ENCODE measurements around the gene SLC6A1. TPM values are rescaled to one million over a fixed set of nuclear protein-coding genes. Genes with fewer than 3 reads are reported as not detected.

SLC6A1 gene
- total and polyA plus RNA-seq, 4 donors = 16.0 to 71.9 (median 33.8) TPM

DNA sequence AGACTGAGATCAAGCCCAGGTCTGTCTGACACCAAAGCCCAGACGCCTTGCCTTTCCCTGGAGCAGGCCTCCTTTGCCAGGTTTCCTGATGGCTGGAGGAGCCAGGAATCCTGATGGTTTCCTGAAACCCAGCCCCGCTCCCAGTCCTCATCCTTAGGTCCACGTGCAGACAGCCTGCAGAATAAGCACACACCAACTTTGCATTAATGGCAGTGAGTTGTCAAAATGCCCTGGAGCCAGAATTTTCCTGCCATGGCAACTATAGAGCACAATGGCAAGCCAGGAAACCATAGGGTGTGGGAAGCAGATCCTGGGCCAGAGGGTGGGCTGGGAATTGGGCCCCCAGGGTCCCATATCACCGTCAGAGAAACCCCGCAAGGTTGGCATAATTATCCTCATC is 94.3 kb downstream of the SLC6A1 start:
- TF ChIP-seq HNF4G (IDR thresholded peaks at IDR 0.05) (no peak), JUND (IDR thresholded peaks at IDR 0.05) (no peak), FOXA1 (IDR thresholded peaks at IDR 0.05) (no peak), RXRA (IDR thresholded peaks at IDR 0.05) (no peak), REST (IDR thresholded peaks at IDR 0.05) (no peak), ZBTB33 (IDR thresholded peaks at IDR 0.05) (no peak), NR2F2 (IDR thresholded peaks at IDR 0.05) (no peak), FOXA2 (IDR thresholded peaks at IDR 0.05) (no peak), YY1 (IDR thresholded peaks at IDR 0.05) (no peak)
- TF ChIP-seq, protein P1, sequence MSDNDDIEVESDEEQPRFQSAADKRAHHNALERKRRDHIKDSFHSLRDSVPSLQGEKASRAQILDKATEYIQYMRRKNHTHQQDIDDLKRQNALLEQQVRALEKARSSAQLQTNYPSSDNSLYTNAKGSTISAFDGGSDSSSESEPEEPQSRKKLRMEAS (IDR thresholded peaks at IDR 0.05) = no peak
- Histone ChIP-seq H3K9ac (ENCODE audit: low read depth in 1 of 2, low read length in 2 of 2) (no peak overlapping the region), H3K4me3 (ENCODE audit: low read depth in 1 of 3, low read length in 3 of 3) (no peak overlapping the region), H3K27me3 (ENCODE audit: control insufficient read depth in 4 of 4, insufficient read depth in 4 of 4, low read length in 3 of 4) (no peaks in the 10 kb centered on the region), H3K27ac (ENCODE audit: low read depth in 1 of 2, low read length in 2 of 2) (no peak overlapping the region), H3K36me3 (ENCODE audit: control insufficient read depth in 4 of 4, insufficient read depth in 3 of 4, low read depth in 1 of 4, low read length in 3 of 4) (no peaks in the 10 kb centered on the region), H3K9me3 (ENCODE audit: control insufficient read depth in 4 of 4, low read length in 3 of 4) (no peaks in the 10 kb centered on the region), H3K4me1 (ENCODE audit: control insufficient read depth in 4 of 4, insufficient read depth in 4 of 4, low read length in 3 of 4) (no peaks in the 10 kb centered on the region)
- 79% methylated on average over 5 of the region's 5 CpGs for WGBS
- no peak for DNase-seq (ENCODE audit: low spot score)

- no peak for DNase-seq (ENCODE audit: low spot score)
- Histone ChIP-seq H3K36me3 (ENCODE audit: control insufficient read depth in 4 of 4, insufficient read depth in 3 of 4, low read depth in 1 of 4, low read length in 3 of 4) (no peaks in the 10 kb centered on the region), H3K4me3 (ENCODE audit: low read depth in 1 of 3, low read length in 3 of 3) (no peak overlapping the region), H3K9ac (ENCODE audit: low read depth in 1 of 2, low read length in 2 of 2) (no peak overlapping the region), H3K27me3 (ENCODE audit: control insufficient read depth in 4 of 4, insufficient read depth in 4 of 4, low read length in 3 of 4) (no peaks in the 10 kb centered on the region), H3K9me3 (ENCODE audit: control insufficient read depth in 4 of 4, low read length in 3 of 4) (peaks cover 0 to 4% (median 3%) of the 10 kb centered on the region in 4 donors), H3K4me1 (ENCODE audit: control insufficient read depth in 4 of 4, insufficient read depth in 4 of 4, low read length in 3 of 4) (no peaks in the 10 kb centered on the region), H3K27ac (ENCODE audit: low read depth in 1 of 2, low read length in 2 of 2) (no peak overlapping the region)
- TF ChIP-seq EGR1 (IDR thresholded peaks at IDR 0.05; ENCODE audit: low read depth in 2 of 2) (no peak), SP1 (IDR thresholded peaks at IDR 0.05) (no peak), FOXA2 (IDR thresholded peaks at IDR 0.05) (no peak), GABPA (IDR thresholded peaks at IDR 0.05 in 1 of 2, conservative IDR thresholded peaks at IDR 0.05 in 1 of 2) (no peak), RAD21 (IDR thresholded peaks at IDR 0.05) (no peak), ZBTB33 (IDR thresholded peaks at IDR 0.05) (no peak)
- WGBS = 78% methylated on average over 4 of the region's 4 CpGs
Measured at GRCh38 chr3:11088066-11088465, 95.5 kb downstream of the SLC6A1 start.

Measured in liver (tissue), 9 donors.